ENCODE results near the gene ARSI. TPM values are rescaled to one million over a fixed set of nuclear protein-coding genes. Genes with fewer than 3 reads are reported as not detected.
A peak's percentile ranks its signal among the peaks of the same experiment; 100 is the strongest.

Gene ARSI
- total RNA-seq, 1 donor from 2014 or later: not detected

DNA sequence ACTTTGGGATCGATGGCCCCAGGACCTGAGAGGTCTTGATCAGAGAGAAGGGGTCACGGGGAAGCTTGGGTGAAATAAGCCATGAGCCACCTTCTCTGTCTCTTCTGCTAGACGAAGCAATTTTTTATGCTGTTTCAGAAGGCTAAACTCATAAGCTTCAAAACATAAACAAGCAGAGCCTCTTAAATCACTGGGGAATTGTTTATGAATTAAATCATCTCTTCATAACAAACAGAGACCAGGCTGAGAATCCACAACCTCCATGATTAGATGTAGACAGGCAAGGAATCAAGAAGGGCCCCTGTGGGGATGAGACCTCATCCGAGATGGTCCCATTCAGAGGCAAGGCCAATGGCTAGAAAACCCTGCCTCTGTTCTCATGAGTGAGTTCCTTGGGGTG lies 33.1 kb upstream of the ARSI start:
- no peak for DNase-seq (ENCODE audit: low spot score, unreplicated experiment)
- Mint-ChIP-seq H3K27me3 (no peaks in the 10 kb centered on the region), H3K4me3 (ENCODE audit: low read depth) (no peak overlapping the region), H3K9me3 (ENCODE audit: low read depth) (no peaks in the 10 kb centered on the region), H3K27ac (no peak overlapping the region), H3K36me3 (ENCODE audit: insufficient read depth) (no peaks in the 10 kb centered on the region), H3K4me1 (ENCODE audit: low read depth) (no peaks in the 10 kb centered on the region)
- TF ChIP-seq, protein P1, sequence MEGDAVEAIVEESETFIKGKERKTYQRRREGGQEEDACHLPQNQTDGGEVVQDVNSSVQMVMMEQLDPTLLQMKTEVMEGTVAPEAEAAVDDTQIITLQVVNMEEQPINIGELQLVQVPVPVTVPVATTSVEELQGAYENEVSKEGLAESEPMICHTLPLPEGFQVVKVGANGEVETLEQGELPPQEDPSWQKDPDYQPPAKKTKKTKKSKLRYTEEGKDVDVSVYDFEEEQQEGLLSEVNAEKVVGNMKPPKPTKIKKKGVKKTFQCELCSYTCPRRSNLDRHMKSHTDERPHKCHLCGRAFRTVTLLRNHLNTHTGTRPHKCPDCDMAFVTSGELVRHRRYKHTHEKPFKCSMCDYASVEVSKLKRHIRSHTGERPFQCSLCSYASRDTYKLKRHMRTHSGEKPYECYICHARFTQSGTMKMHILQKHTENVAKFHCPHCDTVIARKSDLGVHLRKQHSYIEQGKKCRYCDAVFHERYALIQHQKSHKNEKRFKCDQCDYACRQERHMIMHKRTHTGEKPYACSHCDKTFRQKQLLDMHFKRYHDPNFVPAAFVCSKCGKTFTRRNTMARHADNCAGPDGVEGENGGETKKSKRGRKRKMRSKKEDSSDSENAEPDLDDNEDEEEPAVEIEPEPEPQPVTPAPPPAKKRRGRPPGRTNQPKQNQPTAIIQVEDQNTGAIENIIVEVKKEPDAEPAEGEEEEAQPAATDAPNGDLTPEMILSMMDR (IDR thresholded peaks at IDR 0.05; ENCODE audit: unreplicated experiment): no peak

DNA sequence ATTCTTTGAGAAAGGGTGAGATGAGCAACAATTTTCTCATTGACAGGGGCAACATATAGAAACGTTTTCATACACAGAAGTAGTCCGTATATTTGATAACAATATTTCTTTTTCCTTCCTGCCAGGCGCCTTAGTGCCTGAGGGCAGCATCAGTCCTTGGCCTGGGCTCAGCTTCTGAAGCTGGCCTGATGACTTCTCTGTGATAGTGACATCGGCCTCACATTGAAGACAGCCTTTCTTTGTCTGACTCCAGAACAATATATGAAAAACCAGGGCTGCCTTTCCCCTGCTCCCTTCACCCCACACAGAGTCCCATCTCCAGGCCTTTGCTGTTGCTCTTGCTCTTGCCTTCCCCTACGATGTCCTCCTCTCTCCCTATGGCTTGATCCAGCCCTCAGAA lies 30.7 kb upstream of the ARSI start:
- Mint-ChIP-seq H3K9me3 (ENCODE audit: low read depth) (no peaks in the 10 kb centered on the region), H3K36me3 (ENCODE audit: insufficient read depth) (no peaks in the 10 kb centered on the region), H3K4me1 (ENCODE audit: low read depth) (peaks cover 8% of the 10 kb centered on the region), H3K27ac (no peak overlapping the region), H3K27me3 (peaks cover 5% of the 10 kb centered on the region), H3K4me3 (ENCODE audit: low read depth) (no peak overlapping the region)
- TF ChIP-seq, protein P1 (IDR thresholded peaks at IDR 0.05; ENCODE audit: unreplicated experiment): no peak
- no peak for DNase-seq (ENCODE audit: low spot score, unreplicated experiment)

DNA sequence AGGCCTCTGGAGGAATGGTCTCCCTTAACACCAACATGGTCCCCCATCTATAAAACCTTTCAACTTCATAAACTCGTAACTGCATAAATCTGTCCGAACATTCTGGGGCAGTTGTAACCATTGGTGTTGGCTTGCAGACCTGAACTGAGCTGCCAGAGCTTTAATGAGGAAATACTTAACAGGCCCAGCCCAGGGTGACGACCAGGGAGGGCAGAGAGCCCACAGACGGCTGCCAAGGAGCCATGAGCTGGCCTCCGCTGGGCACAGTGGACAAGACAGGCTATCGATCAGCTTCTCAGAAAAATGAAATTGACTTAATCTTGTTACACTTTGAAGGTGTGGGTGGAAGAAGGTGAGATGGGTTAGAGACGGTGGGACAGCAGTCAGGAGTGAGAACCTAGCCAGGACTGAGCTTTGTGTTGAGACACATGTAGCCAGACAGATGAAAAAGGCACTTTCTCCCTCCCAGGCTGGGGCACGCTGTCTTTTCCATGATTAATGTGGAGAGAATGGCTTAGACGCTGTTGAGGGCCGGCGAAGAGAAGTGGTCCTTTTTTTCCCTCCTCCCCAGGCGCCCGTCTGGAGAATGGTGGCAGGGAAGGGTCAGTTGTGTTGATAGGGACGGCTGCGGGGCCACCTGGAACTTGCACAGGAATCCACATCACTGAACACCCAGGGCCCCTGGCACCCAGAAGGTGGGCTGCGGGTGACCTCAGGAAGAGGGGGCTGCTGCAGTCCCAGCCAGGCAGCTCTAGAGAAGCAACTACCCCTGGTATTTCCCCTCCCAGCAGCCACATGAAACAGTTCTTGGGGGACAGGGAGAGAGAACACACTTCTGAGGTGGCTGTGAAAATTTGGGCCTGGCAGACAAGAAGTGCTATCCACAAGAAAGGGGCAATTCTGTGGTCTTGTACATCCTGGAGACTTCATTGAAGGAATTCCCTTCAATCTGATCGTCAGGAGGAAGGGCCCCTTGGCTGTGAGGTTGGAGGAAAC lies 27.5 kb upstream of the ARSI start:
- peaks cover 11% of the 10 kb centered on the region for H3K4me1 Mint-ChIP-seq (ENCODE audit: low read depth)
- no peak overlapping the region for H3K27ac Mint-ChIP-seq
- H3K27me3 Mint-ChIP-seq: peaks cover 8% of the 10 kb centered on the region
- no peaks in the 10 kb centered on the region for H3K9me3 Mint-ChIP-seq (ENCODE audit: low read depth)
- TF ChIP-seq, protein P1 (IDR thresholded peaks at IDR 0.05; ENCODE audit: unreplicated experiment): no peak
- no peaks in the 10 kb centered on the region for H3K36me3 Mint-ChIP-seq (ENCODE audit: insufficient read depth)
- no peak for DNase-seq (ENCODE audit: low spot score, unreplicated experiment)
- no peak overlapping the region for H3K4me3 Mint-ChIP-seq (ENCODE audit: low read depth)

DNA sequence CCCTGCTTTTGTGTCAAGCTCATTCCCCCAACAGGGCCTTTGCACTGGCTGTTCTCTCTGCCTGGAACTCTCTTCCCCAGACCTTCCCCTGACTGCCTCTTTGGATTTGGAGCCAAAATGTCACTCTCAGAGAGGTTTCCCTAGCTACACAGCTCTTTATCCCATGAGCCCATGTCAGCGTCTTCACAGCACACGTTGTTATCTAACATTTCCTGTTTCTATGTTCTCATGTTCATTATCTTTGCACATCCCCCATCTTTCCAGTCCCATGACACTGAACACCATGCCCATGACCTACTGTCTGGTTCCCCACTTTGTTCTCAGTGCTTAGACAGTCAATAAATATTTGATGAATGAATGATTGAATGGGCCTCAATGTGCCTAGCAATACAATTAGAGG lies 26.3 kb upstream of the ARSI start:
- peaks cover 8% of the 10 kb centered on the region for H3K27me3 Mint-ChIP-seq
- H3K4me1 Mint-ChIP-seq (ENCODE audit: low read depth): peaks cover 13% of the 10 kb centered on the region
- no peaks in the 10 kb centered on the region for H3K9me3 Mint-ChIP-seq (ENCODE audit: low read depth)
- TF ChIP-seq, protein P1 (IDR thresholded peaks at IDR 0.05; ENCODE audit: unreplicated experiment): no peak
- H3K4me3 Mint-ChIP-seq (ENCODE audit: low read depth): no peak overlapping the region
- DNase-seq (ENCODE audit: low spot score, unreplicated experiment): no peak
- peak overlapping the region; percentile 42 for H3K27ac Mint-ChIP-seq
- H3K36me3 Mint-ChIP-seq (ENCODE audit: insufficient read depth): no peaks in the 10 kb centered on the region

DNA sequence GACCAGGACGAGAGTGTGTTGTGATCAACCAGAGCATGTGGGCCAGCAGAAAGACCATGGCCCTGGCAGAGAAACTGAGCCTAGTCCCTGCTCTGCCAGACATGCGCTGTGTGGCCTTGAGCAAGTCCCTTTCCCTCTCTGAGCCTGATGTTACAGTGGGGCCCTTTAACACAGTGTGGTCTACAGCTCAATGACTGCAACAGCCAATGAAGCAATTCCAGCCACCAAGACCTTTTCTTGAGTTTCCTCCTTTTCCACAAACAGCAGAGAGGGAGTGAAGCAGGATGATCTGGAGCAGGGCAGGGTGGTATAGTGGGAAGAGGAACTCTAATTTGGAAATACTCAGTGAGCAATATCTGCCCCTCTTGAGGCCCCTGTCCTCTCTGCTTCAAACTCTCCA lies 25.8 kb upstream of the ARSI start:
- Mint-ChIP-seq H3K4me1 (ENCODE audit: low read depth) (peaks cover 13% of the 10 kb centered on the region), H3K27me3 (peaks cover 8% of the 10 kb centered on the region), H3K27ac (no peak overlapping the region), H3K9me3 (ENCODE audit: low read depth) (no peaks in the 10 kb centered on the region), H3K4me3 (ENCODE audit: low read depth) (no peak overlapping the region), H3K36me3 (ENCODE audit: insufficient read depth) (no peaks in the 10 kb centered on the region)
- no peak for DNase-seq (ENCODE audit: low spot score, unreplicated experiment)
- TF ChIP-seq, protein P1 (IDR thresholded peaks at IDR 0.05; ENCODE audit: unreplicated experiment): no peak

Measured in progenitor cell of endocrine pancreas (in vitro differentiated cells).